Naive thymus-derived CD4-positive, alpha-beta T cell (primary cell): ENCODE results near the gene UPB1. TPM values are rescaled to one million over a fixed set of nuclear protein-coding genes. Genes with fewer than 3 reads are reported as not detected.
"Not testable (repeated sequence)": the region's sequence is repeated elsewhere in the genome, so short reads cannot be mapped to it uniquely, and the experiment has no call there.

Source experiments
- ATAC-seq: fragments of 150-1000 bp; cut with Tn5 transposase; 2 replicates; pipeline ENCODE4 v1.10.0; 2021; ENCODE audit warnings: mild to moderate bottlenecking, moderate library complexity
- CTCF ChIA-PET: fragments of 350-600 bp; sonication (Branson Sonifier 250); formaldehyde crosslinking; loops from one replicate; lab custom pipeline; 2021; ENCODE audit warnings: antibody characterized with exemption; lab: Charles Lee
- POLR2A ChIA-PET: fragments of 350-600 bp; sonication (Branson Sonifier 250); formaldehyde crosslinking; loops from one replicate; lab custom pipeline; 2021; ENCODE audit warnings: antibody characterized with exemption, inconsistent platforms; lab: Charles Lee
- DNase-seq, 9 donors: peaks; one replicate each; pipeline versions ENCODE4 v3.0.0 to v3.0.0-alpha.2; 2020 to 2022; ENCODE audit warnings: mixed read lengths in 1 of 9
- H3K27ac ChIP-seq: one replicate; pipeline ENCODE4 v1.7.0; 2013; ENCODE audit warnings: mild to moderate bottlenecking, low read depth, low read length, moderate library complexity
- H3K27me3 ChIP-seq, 2 donors: one replicate each; pipeline ENCODE4 v1.7.0; 2013; ENCODE audit warnings: low read length in 2 of 2, mild to moderate bottlenecking in 2 of 2, moderate library complexity in 2 of 2; ENCODE audit not compliant: control insufficient read depth in 2 of 2, insufficient read depth in 2 of 2
- H3K36me3 ChIP-seq, 3 experiments: 1 replicate in 2 of 3; 2 replicates in 1 of 3; pipeline ENCODE4 v1.7.0; 2013; ENCODE audit warnings: low read length in 3 of 3, mild to moderate bottlenecking in 3 of 3, moderate library complexity in 1 of 3; ENCODE audit not compliant: insufficient read depth in 3 of 3, control insufficient read depth in 2 of 3
- H3K4me1 ChIP-seq, 2 donors: one replicate each; pipeline ENCODE4 v1.7.0; 2013; ENCODE audit warnings: low read length in 2 of 2, mild to moderate bottlenecking in 2 of 2, moderate library complexity in 1 of 2; ENCODE audit not compliant: control insufficient read depth in 2 of 2, insufficient read depth in 2 of 2
- H3K4me3 ChIP-seq: 2 replicates; pipeline ENCODE4 v1.7.0; 2013; ENCODE audit warnings: mild to moderate bottlenecking, low read length
- H3K9me3 ChIP-seq, 3 experiments: 1 replicate in 2 of 3; 2 replicates in 1 of 3; pipeline ENCODE4 v1.7.0; 2013; ENCODE audit warnings: low read length in 3 of 3; ENCODE audit not compliant: control insufficient read depth in 2 of 3
- H3K27ac Mint-ChIP-seq, 9 donors: one replicate each; pipeline ENCODE4 v1.8.0; 2020 to 2022; ENCODE audit warnings: mixed read lengths in 9 of 9, mild to moderate bottlenecking in 8 of 9, moderate library complexity in 5 of 9, inconsistent platforms in 2 of 9
- H3K27me3 Mint-ChIP-seq, 5 donors: one replicate each; pipeline ENCODE4 v1.8.0; 2021 to 2022; ENCODE audit warnings: mixed read lengths in 5 of 5, mild to moderate bottlenecking in 1 of 5
- H3K36me3 Mint-ChIP-seq, 5 donors: one replicate each; pipeline ENCODE4 v1.8.0; 2020 to 2022; ENCODE audit warnings: mixed read lengths in 5 of 5, mild to moderate bottlenecking in 3 of 5, inconsistent platforms in 1 of 5
- H3K4me1 Mint-ChIP-seq, 7 donors: one replicate each; pipeline ENCODE4 v1.8.0; 2020 to 2022; ENCODE audit warnings: mixed read lengths in 7 of 7, mild to moderate bottlenecking in 3 of 7, inconsistent platforms in 1 of 7
- H3K4me3 Mint-ChIP-seq, 10 donors: one replicate each; pipeline ENCODE4 v1.8.0; 2020 to 2022; ENCODE audit warnings: mild to moderate bottlenecking in 10 of 10, mixed read lengths in 10 of 10, moderate library complexity in 6 of 10, inconsistent platforms in 2 of 10
- H3K9me3 Mint-ChIP-seq, 11 donors: one replicate each; pipeline ENCODE4 v1.8.0; 2020 to 2022; ENCODE audit warnings: mixed read lengths in 11 of 11, mild to moderate bottlenecking in 4 of 11, inconsistent platforms in 1 of 11, moderate library complexity in 1 of 11
- intact Hi-C, 2 donors: fragments of 100-400 bp; cut with micrococcal nuclease; formaldehyde crosslinking; loops; one replicate each; pipeline ENCODE4 v1.15.1; 2023
- polyA plus RNA-seq, 2 donors: library from polyadenylated mRNA; unstranded; fragments of 300-500 nt; fragmentation: Illumina TruSeq; gene quantifications; one replicate each; pipeline ENCODE4 v1.2.3, GENCODE V29; 2021
- total RNA-seq, 6 experiments: library from RNA in 5 of 6; stranded (reverse) in 5 of 6; gene quantifications; 1 replicate in 5 of 6; 2 replicates in 1 of 6; pipeline ENCODE4 v1.2.3 and lab custom pipeline; 2021 to 2026

UPB1 gene
- total and polyA plus RNA-seq, 7 experiments from 2014 or later, result 0.14 to 3.4 (median 1.6) TPM

DNA sequence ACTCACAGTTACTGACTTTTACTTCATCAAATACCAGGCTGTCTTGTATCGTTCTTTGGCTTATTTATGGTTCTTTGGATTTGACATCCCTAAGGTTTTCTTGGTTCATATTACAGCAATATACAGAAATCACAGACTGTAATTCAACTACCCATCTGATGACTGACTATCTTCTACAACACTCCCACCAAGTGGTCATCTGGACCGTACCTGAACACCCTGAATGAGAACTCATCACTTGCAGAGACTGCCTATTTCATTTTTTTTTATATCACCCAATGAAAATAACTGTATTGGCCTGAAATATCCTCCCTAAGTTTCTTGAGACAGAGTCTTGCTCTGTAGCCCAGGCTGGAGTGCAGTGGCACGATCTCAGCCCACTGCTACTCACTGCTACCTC is 9.5 kb upstream of the UPB1 start:
- Histone ChIP-seq H3K4me3 (no peak overlapping the region), H3K9me3 (no peaks in the 10 kb centered on the region), H3K4me1 (no peaks in the 10 kb centered on the region), H3K27ac (no peak overlapping the region), H3K36me3 (no peaks in the 10 kb centered on the region), H3K27me3 (no peaks in the 10 kb centered on the region)
- Mint-ChIP-seq H3K4me1 (peaks cover 0 to 20% (median 0%) of the 10 kb centered on the region in 7 donors), H3K27ac (no peak overlapping the region), H3K9me3 (no peaks in the 10 kb centered on the region), H3K36me3 (peaks cover 0 to 2% (median 0%) of the 10 kb centered on the region in 5 donors), H3K27me3 (peaks cover 0 to 8% (median 0%) of the 10 kb centered on the region in 5 donors), H3K4me3 (no peak overlapping the region)
- ATAC-seq, result peak; percentile 48
- DNase-seq, result peak in 7 of 9 donors; percentile 15 to 50 (median 37)
- CTCF ChIA-PET, result interaction anchor here (0.7 to 4.8 kb wide), 5 partner anchors 36 to 665 kb away, joined by 3 to 23 read pairs (median 3); no protein-coding TSS in a partner anchor
- POLR2A ChIA-PET, result no interaction called here
- intact Hi-C loops, result loop anchor here in 1 of 2 donors (1.0 to 5.0 kb wide), 3 partner anchors 64 to 503 kb away; partner anchors contain the start of gene GSTT2

DNA sequence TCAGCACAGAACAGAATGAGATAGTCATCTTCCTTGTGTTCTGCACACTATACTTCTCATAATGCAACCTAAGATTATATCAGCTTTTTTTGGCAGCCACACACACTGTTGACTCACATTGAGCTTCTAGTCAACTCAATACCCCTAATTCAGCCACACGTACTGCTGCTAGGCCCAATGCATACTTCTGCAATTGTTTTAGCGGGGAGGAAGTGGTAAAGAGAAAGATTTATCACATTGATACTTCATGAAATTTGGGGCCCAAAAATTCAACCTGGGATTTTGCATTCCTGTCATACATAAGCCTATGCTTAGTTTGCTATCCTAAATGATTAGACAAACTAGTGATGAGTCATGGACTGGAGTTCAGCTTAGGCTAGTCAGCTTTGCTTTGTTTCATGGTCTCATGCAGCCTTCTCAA is 8.6 kb upstream of the UPB1 start:
- Histone ChIP-seq H3K4me3 (no peak overlapping the region), H3K9me3 (no peaks in the 10 kb centered on the region), H3K36me3 (no peaks in the 10 kb centered on the region), H3K4me1 (no peaks in the 10 kb centered on the region), H3K27ac (no peak overlapping the region), H3K27me3 (no peaks in the 10 kb centered on the region)
- ATAC-seq (peak; percentile 74), DNase-seq (no peak)
- peaks cover 0 to 20% (median 0%) of the 10 kb centered on the region in 7 donors for H3K4me1 Mint-ChIP-seq
- peaks cover 0 to 12% (median 0%) of the 10 kb centered on the region in 5 donors for H3K27me3 Mint-ChIP-seq
- no peak overlapping the region for H3K4me3 Mint-ChIP-seq
- H3K9me3 Mint-ChIP-seq, result no peaks in the 10 kb centered on the region
- peaks cover 0 to 2% (median 0%) of the 10 kb centered on the region in 5 donors for H3K36me3 Mint-ChIP-seq
- peak overlapping the region in 1 of 9 donors; percentile 10 for H3K27ac Mint-ChIP-seq
- intact Hi-C loops, result loop anchor here in 1 of 2 donors (5.0 kb wide), 1 partner anchor 504 kb away; the partner anchor contains the start of gene GSTT2
- CTCF ChIA-PET, result interaction anchor here (0.6 to 4.8 kb wide), 6 partner anchors 35 to 666 kb away, joined by 3 to 23 read pairs (median 3); no protein-coding TSS in a partner anchor
- POLR2A ChIA-PET, result interaction anchor here (0.5 to 0.8 kb wide), 2 partner anchors 59 to 62 kb away, joined by 3 read pairs; partner anchors contain the start of gene ADORA2A

DNA sequence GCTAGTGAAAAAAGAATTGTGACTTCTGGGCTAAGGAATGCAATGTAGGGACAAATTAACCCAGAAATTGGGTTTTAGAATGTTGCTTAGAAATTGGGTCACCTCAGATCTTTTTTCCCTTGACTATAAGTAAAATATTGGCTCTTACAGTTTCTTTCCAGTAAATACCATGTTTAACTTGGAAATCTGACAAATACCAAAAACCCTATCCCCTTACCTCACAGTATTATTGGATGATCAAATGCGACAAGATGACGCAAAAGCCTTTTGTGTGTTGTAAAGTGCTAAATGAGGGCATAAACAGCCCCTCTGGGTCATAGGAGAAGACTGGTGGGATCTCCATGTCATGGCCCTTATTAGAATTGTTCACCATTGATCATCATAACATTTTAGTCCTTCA is 6.1 kb upstream of the UPB1 start:
- no peak overlapping the region for H3K4me3 Mint-ChIP-seq
- POLR2A ChIA-PET, result no interaction called here
- CTCF ChIA-PET, result no interaction called here
- Histone ChIP-seq H3K9me3 (no peaks in the 10 kb centered on the region), H3K36me3 (no peaks in the 10 kb centered on the region), H3K27me3 (no peaks in the 10 kb centered on the region), H3K27ac (no peak overlapping the region), H3K4me1 (no peaks in the 10 kb centered on the region), H3K4me3 (no peak overlapping the region)
- intact Hi-C loops, result loop anchor here in 1 of 2 donors (5.0 kb wide), 1 partner anchor 507 kb away; the partner anchor contains the start of gene GSTT2
- peaks cover 8 to 33% (median 18%) of the 10 kb centered on the region in 5 donors for H3K27me3 Mint-ChIP-seq
- H3K4me1 Mint-ChIP-seq, result peaks cover 0 to 15% (median 0%) of the 10 kb centered on the region in 7 donors
- no peaks in the 10 kb centered on the region for H3K9me3 Mint-ChIP-seq
- no peak overlapping the region for H3K27ac Mint-ChIP-seq
- DNase-seq, result no peak
- peaks cover 2 to 4% (median 4%) of the 10 kb centered on the region in 5 donors for H3K36me3 Mint-ChIP-seq
- no peak for ATAC-seq

DNA sequence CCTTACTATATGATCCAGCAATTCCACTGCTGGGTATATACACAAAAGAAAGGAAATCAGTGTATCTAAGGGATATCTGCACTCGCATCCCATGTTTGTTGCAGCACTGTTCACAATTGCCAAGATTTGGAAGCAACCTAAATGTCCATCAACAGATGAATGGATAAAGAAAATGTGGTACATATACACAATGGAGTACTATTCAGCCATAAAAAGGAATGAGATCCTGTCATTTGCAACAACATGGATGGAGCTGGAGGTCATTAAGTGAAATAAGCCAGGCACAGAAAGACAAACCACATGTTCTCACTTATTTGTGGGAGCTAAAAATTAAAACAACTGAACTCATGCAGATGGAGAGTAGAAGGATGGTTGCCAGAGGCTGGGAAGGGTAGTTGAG is 5.7 kb upstream of the UPB1 start:
- H3K27ac ChIP-seq, H3K4me3 Mint-ChIP-seq, H3K4me1 ChIP-seq, H3K36me3 Mint-ChIP-seq, POLR2A ChIA-PET, DNase-seq, ATAC-seq, H3K9me3 Mint-ChIP-seq, H3K27me3 ChIP-seq, H3K36me3 ChIP-seq, CTCF ChIA-PET, H3K9me3 ChIP-seq, H3K27ac Mint-ChIP-seq, H3K4me3 ChIP-seq: not testable (repeated sequence)
- peaks cover 0 to 12% (median 0%) of the 10 kb centered on the region in 7 donors for H3K4me1 Mint-ChIP-seq
- H3K27me3 Mint-ChIP-seq, result peaks cover 8 to 35% (median 20%) of the 10 kb centered on the region in 5 donors
- intact Hi-C loops, result loop anchor here in 1 of 2 donors (5.0 kb wide), 1 partner anchor 507 kb away; the partner anchor contains the start of gene GSTT2

DNA sequence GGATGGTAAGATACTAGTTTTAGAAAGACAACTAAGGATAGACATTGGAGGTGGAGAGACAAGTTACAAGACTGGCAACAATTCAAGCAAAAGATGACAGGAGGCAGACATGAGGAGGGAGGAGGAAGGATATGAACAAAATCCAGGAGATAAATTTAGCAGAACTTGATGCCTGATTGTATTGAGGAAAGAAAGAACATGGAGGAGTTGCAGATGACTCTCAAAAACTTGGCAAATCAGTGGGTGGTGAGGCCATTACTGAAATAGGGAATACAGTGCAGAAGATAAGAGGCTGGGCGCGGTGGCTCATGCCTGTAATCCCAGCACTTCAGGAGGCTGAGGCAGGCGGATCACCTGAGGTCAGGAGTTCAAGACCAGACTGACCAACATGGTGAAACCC is 2.7 kb upstream of the UPB1 start:
- POLR2A ChIA-PET, result no interaction called here
- CTCF ChIA-PET, result no interaction called here
- DNase-seq (no peak), ATAC-seq (no peak)
- no peaks in the 10 kb centered on the region for H3K36me3 ChIP-seq
- H3K27me3 ChIP-seq, result no peaks in the 10 kb centered on the region
- no peaks in the 10 kb centered on the region for H3K9me3 Mint-ChIP-seq
- H3K27ac Mint-ChIP-seq, result peak overlapping the region in 1 of 9 donors; percentile 0
- intact Hi-C loops, result no loop called here
- peaks cover 0 to 4% (median 4%) of the 10 kb centered on the region in 5 donors for H3K36me3 Mint-ChIP-seq
- no peaks in the 10 kb centered on the region for H3K4me1 ChIP-seq
- H3K9me3 ChIP-seq, result no peaks in the 10 kb centered on the region
- H3K27ac ChIP-seq, result no peak overlapping the region
- no peak overlapping the region for H3K4me3 Mint-ChIP-seq
- H3K4me1 Mint-ChIP-seq, result peaks cover 0 to 9% (median 3%) of the 10 kb centered on the region in 7 donors
- H3K4me3 ChIP-seq, result no peak overlapping the region
- H3K27me3 Mint-ChIP-seq, result peaks cover 14 to 55% (median 24%) of the 10 kb centered on the region in 5 donors

DNA sequence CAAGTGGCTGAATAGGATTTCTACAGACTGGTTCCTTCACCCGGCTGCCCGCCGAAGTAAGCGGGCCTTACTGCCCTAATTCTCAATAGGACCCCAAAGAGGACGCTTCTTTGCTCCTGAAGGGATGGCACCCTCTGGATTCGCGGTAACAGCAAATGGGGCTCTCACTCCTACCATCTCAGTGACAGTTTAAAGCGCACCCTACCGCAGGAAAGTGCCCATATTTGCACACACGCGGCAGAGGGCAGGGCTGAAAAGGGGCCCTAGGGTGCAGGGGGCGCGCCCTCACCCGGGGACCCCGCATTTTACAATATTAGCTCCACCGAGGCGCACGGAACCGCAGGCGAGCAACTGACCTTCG is 985 bp upstream of the UPB1 start:
- Mint-ChIP-seq H3K27ac (no peak overlapping the region), H3K9me3 (no peaks in the 10 kb centered on the region), H3K27me3 (peaks cover 14 to 54% (median 24%) of the 10 kb centered on the region in 5 donors), H3K36me3 (peaks cover 0 to 4% (median 4%) of the 10 kb centered on the region in 5 donors), H3K4me3 (no peak overlapping the region), H3K4me1 (peaks cover 11 to 22% (median 15%) of the 10 kb centered on the region in 7 donors)
- no peak for ATAC-seq
- intact Hi-C loops, result no loop called here
- Histone ChIP-seq H3K4me1 (peaks cover 0 to 8% of the 10 kb centered on the region in 2 donors), H3K4me3 (no peak overlapping the region), H3K27ac (no peak overlapping the region), H3K27me3 (no peaks in the 10 kb centered on the region), H3K9me3 (no peaks in the 10 kb centered on the region), H3K36me3 (no peaks in the 10 kb centered on the region)
- ChIA-PET CTCF (no interaction called here), POLR2A (no interaction called here)
- no peak for DNase-seq

DNA sequence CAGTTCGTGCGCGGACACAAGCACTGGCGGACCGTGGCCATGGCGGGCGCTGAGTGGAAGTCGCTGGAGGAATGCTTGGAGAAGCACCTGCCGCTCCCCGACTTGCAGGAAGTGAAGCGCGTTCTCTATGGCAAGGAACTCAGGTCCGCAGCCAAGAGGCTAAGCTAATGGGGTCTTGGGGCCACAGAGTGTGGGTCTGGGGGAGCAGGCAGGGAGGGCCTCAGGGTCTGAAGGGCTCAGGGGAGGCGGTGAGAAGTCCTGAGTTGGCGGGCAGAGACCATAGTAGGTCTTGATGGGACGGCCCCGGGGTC is 188 bp downstream of the UPB1 start:
- Mint-ChIP-seq H3K27me3 (peaks cover 14 to 49% (median 24%) of the 10 kb centered on the region in 5 donors), H3K4me1 (peaks cover 11 to 22% (median 15%) of the 10 kb centered on the region in 7 donors), H3K36me3 (peaks cover 0 to 4% (median 4%) of the 10 kb centered on the region in 5 donors), H3K4me3 (no peak overlapping the region), H3K9me3 (no peaks in the 10 kb centered on the region), H3K27ac (no peak overlapping the region)
- no peaks in the 10 kb centered on the region for H3K9me3 ChIP-seq
- H3K4me3 ChIP-seq, result no peak overlapping the region
- CTCF ChIA-PET, result no interaction called here
- H3K27me3 ChIP-seq, result no peaks in the 10 kb centered on the region
- intact Hi-C loops, result no loop called here
- H3K4me1 ChIP-seq, result peaks cover 0 to 8% of the 10 kb centered on the region in 2 donors
- no peak for DNase-seq
- ATAC-seq, result no peak
- H3K27ac ChIP-seq, result no peak overlapping the region
- POLR2A ChIA-PET, result no interaction called here
- no peaks in the 10 kb centered on the region for H3K36me3 ChIP-seq
